H9 (cell line): ENCODE results near the gene FUT2. TPM values are rescaled to one million over a fixed set of nuclear protein-coding genes. Genes with fewer than 3 reads are reported as not detected.

Experiments used
- DNase-seq: peaks from one replicate; pipeline ENCODE4 v3.0.0-alpha.2; 2017
- H2AFZ ChIP-seq: one replicate; pipeline ENCODE4 v1.6.1; 2013; ENCODE audit warnings: mild to moderate bottlenecking, low read length, control low read depth, moderate library complexity
- H2AK5ac ChIP-seq: 2 replicates; pipeline ENCODE4 v1.6.1; 2013; ENCODE audit warnings: low read length, control low read depth, mixed read lengths; ENCODE audit not compliant: insufficient read length
- H2BK120ac ChIP-seq: one replicate; pipeline ENCODE4 v1.6.1; 2013; ENCODE audit warnings: low read depth, mild to moderate bottlenecking, low read length, control low read depth, inconsistent platforms; ENCODE audit not compliant: poor library complexity, severe bottlenecking
- H2BK12ac ChIP-seq: 2 replicates; pipeline ENCODE4 v1.6.1; 2013; ENCODE audit warnings: low read length, control low read depth, mixed read lengths, low read depth; ENCODE audit not compliant: insufficient read length
- H2BK15ac ChIP-seq: 2 replicates; pipeline ENCODE4 v1.6.1; 2013; ENCODE audit warnings: low read depth, low read length, control low read depth
- H2BK20ac ChIP-seq: one replicate; pipeline ENCODE4 v1.6.1; 2013; ENCODE audit warnings: low read depth, mild to moderate bottlenecking, low read length, control low read depth, inconsistent platforms; ENCODE audit not compliant: poor library complexity, severe bottlenecking
- H2BK5ac ChIP-seq: 2 replicates; pipeline ENCODE4 v1.6.1; 2013; ENCODE audit warnings: low read length, control low read depth, mixed read lengths; ENCODE audit not compliant: insufficient read length
- H3K14ac ChIP-seq: 2 replicates; pipeline ENCODE4 v1.6.1; 2013; ENCODE audit warnings: low read length, control low read depth; ENCODE audit not compliant: insufficient read depth
- H3K18ac ChIP-seq: 2 replicates; pipeline ENCODE4 v1.6.1; 2013; ENCODE audit warnings: low read depth, mild to moderate bottlenecking, mixed read lengths, low read length, control low read depth; ENCODE audit not compliant: insufficient read length
- H3K23ac ChIP-seq: 2 replicates; pipeline ENCODE4 v1.6.1; 2013; ENCODE audit warnings: low read length, control low read depth, mixed read lengths, low read depth; ENCODE audit not compliant: insufficient read length
- H3K23me2 ChIP-seq: 2 replicates; pipeline ENCODE4 v1.6.1; 2013; ENCODE audit warnings: low read depth, mild to moderate bottlenecking, mixed read lengths, low read length, control low read depth; ENCODE audit not compliant: insufficient read length, poor library complexity, severe bottlenecking
- H3K27ac ChIP-seq: 2 replicates; pipeline ENCODE4 v1.5.1; 2013; ENCODE audit warnings: low read length, control low read depth, mixed read lengths, low read depth; ENCODE audit not compliant: insufficient read length
- H3K27me3 ChIP-seq: 2 replicates; pipeline ENCODE4 v1.6.1; 2013; ENCODE audit warnings: low read length, control low read depth, inconsistent platforms; ENCODE audit not compliant: insufficient read depth
- H3K4ac ChIP-seq: 2 replicates; pipeline ENCODE4 v1.6.1; 2013; ENCODE audit warnings: low read depth, mild to moderate bottlenecking, control low read depth, inconsistent platforms, low read length, moderate library complexity
- H3K4me1 ChIP-seq: 2 replicates; pipeline ENCODE4 v1.6.1; 2013; ENCODE audit warnings: low read length, control low read depth, inconsistent platforms; ENCODE audit not compliant: insufficient read depth
- H3K4me2 ChIP-seq: 2 replicates; pipeline ENCODE4 v1.6.1; 2013; ENCODE audit warnings: low read length, control low read depth, mixed read lengths; ENCODE audit not compliant: insufficient read length, insufficient read depth
- H3K56ac ChIP-seq: 2 replicates; pipeline ENCODE4 v1.6.1; 2013; ENCODE audit warnings: low read depth, mild to moderate bottlenecking, mixed read lengths, low read length, control low read depth; ENCODE audit not compliant: insufficient read length
- H3K79me1 ChIP-seq: 2 replicates; pipeline ENCODE4 v1.6.1; 2013; ENCODE audit warnings: low read depth, mild to moderate bottlenecking, moderate library complexity, low read length, control low read depth, inconsistent platforms; ENCODE audit not compliant: insufficient read depth, poor library complexity, severe bottlenecking
- H3K79me2 ChIP-seq: 2 replicates; pipeline ENCODE4 v1.6.1; 2013; ENCODE audit warnings: low read length, control low read depth, inconsistent platforms; ENCODE audit not compliant: insufficient read depth
- H3K9ac ChIP-seq: 2 replicates; pipeline ENCODE4 v1.6.1; 2013; ENCODE audit warnings: low read length, control low read depth, mixed read lengths; ENCODE audit not compliant: insufficient read length; ENCODE audit errors: extremely low read depth
- H3K9me3 ChIP-seq: one replicate; pipeline ENCODE4 v1.6.1; 2013; ENCODE audit warnings: low read depth, low read length, inconsistent platforms; ENCODE audit not compliant: control insufficient read depth
- H3T11ph ChIP-seq: one replicate; pipeline ENCODE4 v1.6.1; 2013; ENCODE audit warnings: mild to moderate bottlenecking, low read length, control low read depth, inconsistent platforms
- H4K20me1 ChIP-seq: one replicate; pipeline ENCODE4 v1.6.1; 2013; ENCODE audit not compliant: control insufficient read depth, insufficient read length, insufficient read depth
- H4K5ac ChIP-seq: 2 replicates; pipeline ENCODE4 v1.6.1; 2013; ENCODE audit warnings: low read depth, mild to moderate bottlenecking, mixed read lengths, low read length, control low read depth; ENCODE audit not compliant: insufficient read length
- H4K8ac ChIP-seq: replicated peaks from 2 replicates; pipeline ENCODE4 v1.6.1; 2013; ENCODE audit warnings: low read length, control low read depth, mixed read lengths, low read depth; ENCODE audit not compliant: insufficient read length
- H4K91ac ChIP-seq: 2 replicates; pipeline ENCODE4 v1.6.1; 2013; ENCODE audit warnings: low read depth, mild to moderate bottlenecking, moderate library complexity, mixed read lengths, low read length, control low read depth; ENCODE audit not compliant: insufficient read length
- H3K27ac Mint-ChIP-seq, 3 experiments: 2 replicates in 2 of 3; 3 replicates in 1 of 3; pipeline ENCODE4 v1.8.0; 2020 to 2021; ENCODE audit warnings: mixed read lengths in 3 of 3, mild to moderate bottlenecking in 1 of 3, moderate library complexity in 1 of 3
- H3K27me3 Mint-ChIP-seq: 2 replicates; pipeline ENCODE4 v1.8.0; 2021; ENCODE audit warnings: low read depth, mild to moderate bottlenecking, moderate library complexity, mixed read lengths
- H3K36me3 Mint-ChIP-seq, 3 experiments: 2 replicates in 2 of 3; 3 replicates in 1 of 3; pipeline ENCODE4 v1.8.0; 2020 to 2021; ENCODE audit warnings: low read depth in 3 of 3, mixed read lengths in 3 of 3; ENCODE audit not compliant: insufficient read depth in 1 of 3
- H3K4me1 Mint-ChIP-seq, 2 experiments: 2 replicates each; pipeline ENCODE4 v1.8.0; 2020; ENCODE audit warnings: mixed read lengths in 2 of 2
- H3K4me3 Mint-ChIP-seq, 2 experiments: 2 replicates in 1 of 2; 3 replicates in 1 of 2; pipeline ENCODE4 v1.8.0; 2020 to 2021; ENCODE audit warnings: mild to moderate bottlenecking in 2 of 2, mixed read lengths in 2 of 2, moderate library complexity in 1 of 2
- H3K9me3 Mint-ChIP-seq, 2 experiments: 2 replicates in 1 of 2; 3 replicates in 1 of 2; pipeline ENCODE4 v1.8.0; 2020; ENCODE audit warnings: mild to moderate bottlenecking in 2 of 2, mixed read lengths in 2 of 2, moderate library complexity in 1 of 2
- CTCF ChIP-seq: fragments of 200-600 bp; sonication (generic); conservative IDR thresholded peaks from 3 replicates; pipeline ENCODE4 v1.8.0; 2021; ENCODE audit warnings: antibody characterized with exemption, mild to moderate bottlenecking
- WGBS: extraction: QIAGEN DNeasy Blood & Tissue Kit; methylation state at CpG from one replicate; pipeline ENCODE4 v1.1.7; 2013; ENCODE audit warnings: missing lambda C conversion rate, low lambda C conversion rate, mixed read lengths; ENCODE audit not compliant: insufficient read length; ENCODE audit errors: extremely low coverage; 5-methylcytosine and 5-hydroxymethylcytosine counted together
- total RNA-seq: library from RNA; stranded (reverse); gene quantifications from 2 replicates; pipeline ENCODE4 v1.2.1, GENCODE V29; 2021

FUT2 gene
- total RNA-seq, 1 experiment from 2014 or later = 11.4 TPM

DNA sequence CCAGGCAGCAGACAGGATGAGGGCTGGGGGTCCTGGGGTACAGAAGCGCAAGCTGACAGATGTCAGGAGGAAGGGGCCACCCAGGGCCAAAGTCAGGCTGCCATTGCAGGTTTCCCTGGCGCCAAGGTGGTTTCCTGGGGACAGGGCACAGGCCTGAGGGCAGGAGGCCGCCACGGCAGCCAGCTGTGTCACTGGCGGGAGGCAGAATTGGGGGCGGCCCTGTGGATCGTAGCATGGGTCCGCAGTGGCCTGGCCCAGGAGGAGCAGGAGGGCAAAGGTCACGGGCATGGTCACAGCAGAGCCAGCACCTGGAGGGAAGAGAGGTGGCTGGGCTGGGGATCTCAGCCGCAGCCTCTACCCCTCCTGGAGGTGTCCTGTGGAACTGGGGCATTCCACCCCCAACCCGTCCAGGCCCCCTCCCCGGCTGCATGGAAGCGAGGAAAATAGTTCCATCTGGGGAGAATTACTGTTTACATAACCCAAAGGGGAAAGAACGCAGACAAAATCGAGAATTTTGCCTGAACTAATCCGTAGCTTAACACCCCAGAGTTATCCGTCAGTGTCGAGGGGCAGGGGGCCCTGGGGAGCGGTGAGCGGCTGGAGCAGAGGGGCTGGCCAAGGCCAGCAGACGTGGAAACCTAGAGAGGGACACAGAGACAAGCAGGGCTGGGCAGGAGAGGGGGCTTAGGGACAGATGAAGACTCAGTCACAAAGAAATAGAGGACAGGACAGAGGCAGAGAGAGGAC lies 24.9 kb upstream of the FUT2 start:
- H2BK12ac ChIP-seq = no peak overlapping the region
- peaks cover 0 to 9% (median 7%) of the 10 kb centered on the region in 3 experiments; a peak in 5 of 7 replicates for H3K36me3 Mint-ChIP-seq
- no peaks in the 10 kb centered on the region for H3K9me3 ChIP-seq
- peaks cover 29 to 35% of the 10 kb centered on the region in 2 experiments for H3K4me1 Mint-ChIP-seq
- no peaks in the 10 kb centered on the region for H3K79me2 ChIP-seq
- H3K9ac ChIP-seq = no peak overlapping the region
- H3T11ph ChIP-seq = no peak overlapping the region
- peaks cover 8 to 11% of the 10 kb centered on the region in 2 experiments for H3K9me3 Mint-ChIP-seq
- no peak overlapping the region for H3K27ac ChIP-seq
- H3K79me1 ChIP-seq = no peaks in the 10 kb centered on the region
- no peak overlapping the region for H2BK15ac ChIP-seq
- H3K27me3 ChIP-seq = no peaks in the 10 kb centered on the region
- peak overlapping the region in 2 of 3 experiments; percentile 27 to 46; a peak in 3 of 7 replicates for H3K27ac Mint-ChIP-seq
- no peak overlapping the region for H2AK5ac ChIP-seq
- no peak overlapping the region for H3K14ac ChIP-seq
- H3K23ac ChIP-seq = no peak overlapping the region
- H3K4me2 ChIP-seq = no peak overlapping the region
- DNase-seq = no peak
- peaks cover 2% of the 10 kb centered on the region for H4K20me1 ChIP-seq
- no peak overlapping the region for H3K56ac ChIP-seq
- peak overlapping the region in 1 of 2 experiments; percentile 27; a peak in 1 of 5 replicates for H3K4me3 Mint-ChIP-seq
- no peaks in the 10 kb centered on the region for H3K23me2 ChIP-seq
- no peaks in the 10 kb centered on the region; the same call in 1 of the 2 replicates for H3K4me1 ChIP-seq
- H3K18ac ChIP-seq = no peak overlapping the region
- no peak overlapping the region for H2BK5ac ChIP-seq
- no peak overlapping the region for H2BK120ac ChIP-seq
- no peak overlapping the region for H4K91ac ChIP-seq
- H3K27me3 Mint-ChIP-seq = peaks cover 2% of the 10 kb centered on the region
- no peak overlapping the region for H4K5ac ChIP-seq
- H2BK20ac ChIP-seq = no peak overlapping the region
- TF ChIP-seq CTCF = no peak
- no peak overlapping the region for H3K4ac ChIP-seq
- H2AFZ ChIP-seq = no peak overlapping the region
- WGBS = no CpG with 5 or more reads among the region's 21 CpGs
- H4K8ac ChIP-seq = no peak overlapping the region
